GM21576 (cell line): ENCODE results near the gene STXBP6.
"Not testable (repeated sequence)": the region's sequence is repeated elsewhere in the genome, so short reads cannot be mapped to it uniquely, and the experiment has no call there.

Source experiments
- ATAC-seq: cut with Tn5 transposase; IDR thresholded peaks from one replicate; pipeline ENCODE4 v1.9.1; 2021; ENCODE audit warnings: mild to moderate bottlenecking, moderate library complexity; ENCODE audit not compliant: unreplicated experiment

STXBP6 gene

DNA sequence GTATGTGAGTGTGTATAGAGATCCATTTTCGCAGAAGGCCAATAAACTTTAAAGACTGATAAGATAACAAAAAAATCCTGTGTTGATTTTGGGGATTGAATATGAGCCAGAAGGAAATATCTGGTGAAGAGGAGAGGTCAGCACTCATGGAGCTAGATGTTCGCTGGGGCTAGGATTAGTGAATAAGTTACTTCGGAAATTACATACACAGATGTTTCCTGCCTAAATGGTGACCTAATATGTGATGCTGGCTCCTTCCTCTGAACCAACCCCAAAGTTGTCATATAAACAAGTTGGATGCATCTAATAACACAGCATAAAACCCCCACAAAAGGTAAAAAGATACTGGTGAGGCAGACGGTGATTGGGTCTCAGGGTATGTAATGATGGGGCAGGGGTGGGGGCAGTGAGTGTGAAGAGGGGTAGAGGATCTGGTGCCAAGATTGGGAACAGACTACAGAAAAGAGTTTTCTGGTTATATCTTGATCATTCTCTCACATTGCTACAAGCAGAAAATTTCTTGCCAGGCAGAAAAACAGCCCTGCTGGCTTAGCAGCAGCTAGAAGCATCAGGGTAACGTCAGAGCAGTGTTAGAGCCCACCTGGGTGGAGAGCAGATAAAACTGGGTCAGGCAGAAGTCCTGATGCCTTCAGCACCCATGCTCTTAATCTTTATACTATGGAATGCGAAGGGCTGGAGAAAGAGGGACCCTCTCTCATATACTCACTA is 275.6 kb downstream of the STXBP6 start:
- no peak for ATAC-seq

DNA sequence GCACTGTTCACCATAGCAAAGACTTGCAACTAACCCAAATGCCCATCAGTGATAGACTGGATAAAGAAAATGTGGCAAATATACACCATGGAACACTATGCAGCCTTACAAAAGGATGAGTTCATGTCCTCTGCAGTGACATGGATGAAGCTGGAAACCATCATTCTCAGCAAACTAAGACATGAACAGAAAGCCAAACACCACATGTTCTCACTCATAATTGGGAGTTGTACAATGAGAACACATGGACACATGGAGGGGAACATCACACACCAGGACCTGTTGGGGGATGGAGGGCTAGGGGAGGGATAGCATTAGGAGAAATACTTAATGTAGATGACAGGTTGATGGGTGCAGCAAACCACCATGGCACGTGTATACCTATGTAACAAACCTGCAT is 276.4 kb downstream of the STXBP6 start:
- ATAC-seq = not testable (repeated sequence)

DNA sequence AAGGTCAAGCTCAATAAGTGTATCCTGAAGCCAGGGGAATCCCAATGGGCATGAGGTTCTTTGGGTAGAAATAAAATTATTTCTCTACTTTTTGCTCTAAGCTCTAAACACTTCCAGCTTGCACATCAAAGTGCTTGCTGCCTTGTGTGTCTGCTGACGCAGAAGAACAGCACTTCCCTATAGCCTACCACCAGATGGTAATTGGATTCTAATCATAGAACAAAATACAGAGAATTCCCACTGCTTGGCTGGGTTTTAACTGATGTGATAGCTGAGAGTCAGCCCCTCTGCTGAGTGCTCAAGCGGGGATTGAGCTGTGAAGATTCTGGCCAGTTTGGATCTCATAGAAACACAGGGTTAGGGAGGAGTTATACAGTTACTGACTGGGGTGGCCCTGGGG is 283.5 kb downstream of the STXBP6 start:
- ATAC-seq = no peak

DNA sequence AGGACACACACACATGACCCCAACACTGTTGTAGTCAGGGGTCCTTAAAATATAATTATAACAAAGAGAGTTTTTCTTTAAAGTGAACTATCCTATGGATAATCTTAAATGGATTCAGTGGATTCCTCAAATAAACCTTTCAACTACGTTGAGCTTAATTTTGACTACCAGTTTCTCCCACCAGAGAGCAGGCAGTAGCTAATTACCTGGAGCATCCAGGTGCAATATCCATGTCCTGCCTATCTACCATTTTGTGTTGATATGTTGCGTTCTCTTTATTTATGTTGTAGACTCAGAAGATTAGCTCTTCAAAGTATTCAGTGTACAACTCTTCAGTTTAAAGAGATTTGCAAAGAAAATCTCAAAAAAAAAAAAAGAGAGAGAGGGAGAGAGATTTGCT is 288.8 kb downstream of the STXBP6 start:
- ATAC-seq = no peak
